A172 (cell line): ENCODE measurements around the gene AMY2B. TPM values are rescaled to one million over a fixed set of nuclear protein-coding genes. Genes with fewer than 3 reads are reported as not detected.
"Not testable (repeated sequence)": the region's sequence is repeated elsewhere in the genome, so short reads cannot be mapped to it uniquely, and the experiment has no call there.

Experiments used
- DNase-seq: peaks from one replicate; pipeline ENCODE4 v3.0.0-alpha.2; 2015; ENCODE audit warnings: low spot score
- total RNA-seq: library from RNA; depleted of rRNA; stranded (reverse); fragments of >200 nt; shearing (Covaris generic); gene quantifications from 2 replicates; pipeline ENCODE4 v1.2.3, GENCODE V29; 2014; rRNA removed

Gene AMY2B
- total RNA-seq: not detected in 2 replicates

DNA sequence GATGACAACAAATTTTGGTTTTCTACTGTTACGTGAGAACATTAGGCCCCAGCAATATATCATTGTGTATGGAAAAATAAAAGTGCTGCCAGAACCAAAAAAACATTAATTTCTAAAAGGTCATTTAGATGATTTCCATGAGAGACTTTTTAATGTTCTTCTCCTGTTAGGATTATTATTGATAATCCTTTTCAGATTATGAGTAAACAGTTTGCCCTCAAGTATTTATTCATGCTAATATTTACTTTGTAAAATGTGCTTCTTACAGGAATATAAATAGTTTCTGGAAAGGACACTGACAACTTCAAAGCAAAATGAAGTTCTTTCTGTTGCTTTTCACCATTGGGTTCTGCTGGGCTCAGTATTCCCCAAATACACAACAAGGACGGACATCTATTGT lies at the start of gene AMY2B:
AMY2B (plus strand) TSS at position 301 of the 400 bp plus-strand sequence; CDS start at position 315, 14 bp downstream.
- DNase-seq: not testable (repeated sequence)

- no peak for DNase-seq
Observed at GRCh38 chr1:103523346-103523745, 48.0 kb upstream of the AMY2B start.

DNA sequence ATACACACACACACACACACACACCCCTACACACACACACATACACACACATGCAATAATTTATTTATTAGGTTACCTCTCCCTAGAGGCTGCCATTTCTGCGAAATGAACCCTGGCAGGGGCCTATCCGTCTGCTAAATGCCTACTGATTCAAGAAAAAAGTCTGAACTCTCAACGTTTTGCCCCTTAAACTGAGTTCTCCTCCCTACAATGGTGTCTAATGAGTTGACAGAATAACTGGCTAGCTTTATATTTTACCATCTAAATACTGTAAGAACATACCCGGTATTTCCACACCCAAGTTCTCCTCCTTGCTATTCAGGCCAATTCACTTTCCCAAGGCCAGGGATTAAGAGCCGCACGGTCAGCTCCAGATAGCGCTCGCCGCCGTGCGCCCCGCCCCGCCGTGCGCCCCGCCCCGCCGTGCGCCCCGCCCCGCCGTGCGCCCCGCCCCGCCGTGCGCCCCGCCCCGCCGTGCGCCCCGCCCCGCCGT lies 46.2 kb upstream of the AMY2B start:
- peak; percentile 22 for DNase-seq

DNA sequence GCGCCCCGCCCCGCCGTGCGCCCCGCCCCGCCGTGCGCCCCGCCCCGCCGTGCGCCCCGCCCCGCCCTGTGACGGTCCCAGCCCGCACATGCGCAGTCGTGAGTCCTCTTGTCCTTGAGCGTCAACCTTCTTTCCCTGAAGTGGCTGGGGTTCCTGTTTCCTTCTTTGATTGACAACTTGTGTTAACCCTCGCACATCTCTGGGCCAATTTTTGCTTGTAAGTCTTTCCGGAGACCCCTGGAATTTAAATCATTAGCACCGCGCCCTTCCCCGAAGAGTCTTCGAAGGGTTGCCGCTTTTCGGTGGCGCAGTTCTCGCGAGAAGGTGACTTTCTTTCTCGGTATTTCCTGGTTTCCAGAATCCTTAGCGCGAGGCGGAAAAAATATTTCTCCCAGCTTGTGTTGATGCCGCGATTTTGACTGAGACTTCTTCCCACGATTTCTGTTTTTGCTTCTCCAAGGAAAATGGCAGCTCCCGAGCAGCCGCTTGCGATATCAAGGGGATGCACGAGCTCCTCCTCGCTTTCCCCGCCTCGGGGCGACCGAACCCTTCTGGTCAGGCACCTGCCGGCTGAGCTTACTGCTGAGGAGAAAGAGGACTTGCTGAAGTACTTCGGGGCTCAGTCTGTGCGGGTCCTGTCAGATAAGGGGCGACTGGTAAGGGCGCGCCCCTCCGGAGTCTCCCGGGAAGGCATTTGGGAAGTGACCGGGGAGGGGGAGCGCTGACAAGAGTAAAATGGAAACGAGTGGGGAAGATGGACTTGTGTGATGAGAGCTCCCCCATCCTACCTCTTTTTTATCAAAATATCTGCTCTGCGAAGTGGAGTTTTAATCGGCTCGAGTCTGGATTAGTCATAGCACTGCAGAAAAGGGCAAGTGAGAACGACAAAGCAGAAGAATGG lies 45.5 kb upstream of the AMY2B start, which contains the start of gene RNPC3:
RNPC3 (plus strand) TSS at position 93 of the 901 bp plus-strand sequence; CDS start at position 465, 372 bp downstream.
- peak; percentile 80 for DNase-seq

DNA sequence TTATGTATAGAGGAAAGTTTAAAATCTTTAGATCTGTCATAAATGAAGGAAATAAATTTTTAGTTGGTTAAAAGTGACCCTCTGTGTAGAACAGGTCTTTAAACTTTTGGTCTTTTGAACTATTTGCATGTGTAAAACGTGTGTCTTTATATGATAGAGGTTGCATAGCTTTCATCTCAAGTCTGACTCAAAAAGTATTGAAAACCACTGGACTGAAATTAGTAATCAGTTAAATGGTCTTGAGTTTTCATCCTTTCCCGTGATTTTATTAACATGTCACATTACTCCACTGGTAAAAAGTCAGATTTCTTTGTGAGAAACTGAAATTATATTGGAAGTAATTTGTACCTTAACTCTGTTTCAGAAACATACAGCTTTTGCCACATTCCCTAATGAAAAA lies 44.1 kb upstream of the AMY2B start:
- no peak for DNase-seq

GRCh38 chr1:103529746-103530145 lies 41.6 kb upstream of the AMY2B start:
- peak; percentile 19 for DNase-seq

- no peak for DNase-seq
Observed at GRCh38 chr1:103538226-103538625, 33.2 kb upstream of the AMY2B start.

- no peak for DNase-seq
Observed at GRCh38 chr1:103541431-103541830, 30.0 kb upstream of the AMY2B start.

- no peak for DNase-seq
Observed at GRCh38 chr1:103546496-103546895, 24.9 kb upstream of the AMY2B start.

- no peak for DNase-seq
Observed at GRCh38 chr1:103547840-103548239, 23.5 kb upstream of the AMY2B start.

- DNase-seq: no peak
Observed at GRCh38 chr1:103560427-103560826, 11.0 kb upstream of the AMY2B start.

DNA sequence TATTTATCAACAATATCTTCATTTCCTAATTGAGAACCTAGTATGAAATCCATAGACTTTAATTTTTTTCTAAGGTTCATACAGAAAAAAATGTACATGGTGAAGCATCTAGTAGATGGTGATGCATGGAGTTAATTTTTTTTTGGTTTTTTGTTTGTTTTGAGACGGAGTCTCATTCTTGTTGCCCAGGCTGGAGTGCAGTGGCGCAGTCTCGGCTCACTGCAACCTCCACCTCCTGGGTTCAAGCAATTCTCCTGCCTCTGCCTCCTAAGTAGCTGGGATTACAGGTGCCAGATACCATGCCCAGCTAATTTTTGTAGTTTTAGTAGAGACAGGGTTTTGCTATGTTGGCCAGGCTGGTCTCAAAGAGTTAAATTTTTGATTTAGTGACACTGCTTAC lies 10.3 kb upstream of the AMY2B start:
- not testable (repeated sequence) for DNase-seq

- DNase-seq: no peak
Observed at GRCh38 chr1:103561643-103562395, 9.6 kb upstream of the AMY2B start.

- no peak for DNase-seq
Observed at GRCh38 chr1:103563056-103563455, 8.3 kb upstream of the AMY2B start.

DNA sequence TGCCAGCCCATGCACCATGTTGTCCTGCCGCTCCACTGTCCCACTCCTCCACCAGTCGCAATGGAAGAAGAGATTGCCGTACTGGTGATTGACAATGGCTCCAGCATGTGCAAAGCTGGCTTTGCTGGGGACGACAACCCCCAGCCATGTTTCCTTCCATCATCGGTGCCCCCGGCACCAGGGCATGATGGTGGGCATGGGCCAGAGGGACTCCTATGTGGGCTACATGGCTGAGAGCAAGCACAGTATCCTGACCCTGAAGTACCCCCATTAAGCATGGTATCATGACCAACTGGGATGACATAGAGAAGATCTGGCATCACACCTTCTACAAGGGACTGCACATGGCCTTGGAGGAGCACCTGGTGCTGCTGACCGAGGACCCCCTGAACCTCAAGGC lies 1.9 kb upstream of the AMY2B start:
- no peak for DNase-seq

DNA sequence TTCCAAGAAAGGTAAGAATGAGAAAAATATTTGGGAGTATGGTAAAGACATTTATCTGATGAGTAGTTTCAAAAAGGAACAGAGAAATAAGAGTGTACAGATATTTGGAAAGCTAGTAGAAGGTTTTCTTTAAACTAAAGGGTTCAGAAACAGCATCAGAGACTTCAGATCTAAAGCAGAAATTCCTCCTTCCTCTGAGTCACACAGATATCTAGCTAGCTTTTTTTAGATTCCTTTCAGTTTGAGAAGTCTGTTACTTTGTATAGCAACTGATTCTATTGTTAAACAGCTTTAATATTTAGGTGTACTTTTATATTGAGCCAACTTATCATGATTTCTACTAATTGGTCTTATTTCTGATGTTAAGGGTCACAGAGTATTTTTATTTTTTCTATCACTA lies 4.7 kb downstream of the AMY2B start:
- no peak for DNase-seq

DNA sequence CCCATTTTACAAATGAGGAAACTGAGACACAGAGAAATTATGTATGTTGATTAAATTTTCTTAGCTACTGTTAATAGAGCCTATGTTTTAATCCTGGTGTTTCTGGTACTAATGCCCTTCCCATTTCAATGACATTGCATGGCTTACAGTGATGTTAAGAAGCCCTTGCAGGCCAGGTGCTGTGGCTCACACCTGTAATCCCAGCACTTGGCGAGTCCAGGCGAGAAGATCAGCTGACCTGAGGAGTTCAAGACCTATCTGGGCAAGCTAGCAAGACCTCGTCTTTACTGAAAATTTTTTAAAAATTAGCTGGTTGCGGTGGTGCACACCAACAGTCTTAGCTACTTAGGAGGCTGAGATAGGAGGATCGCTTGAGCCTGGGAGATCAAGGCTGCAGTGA lies 5.4 kb downstream of the AMY2B start:
- DNase-seq: not testable (repeated sequence)

- DNase-seq: no peak
Observed at GRCh38 chr1:103582464-103582863, 11.1 kb downstream of the AMY2B start.

- no peak for DNase-seq
Observed at GRCh38 chr1:103583887-103584286, 12.5 kb downstream of the AMY2B start.

DNA sequence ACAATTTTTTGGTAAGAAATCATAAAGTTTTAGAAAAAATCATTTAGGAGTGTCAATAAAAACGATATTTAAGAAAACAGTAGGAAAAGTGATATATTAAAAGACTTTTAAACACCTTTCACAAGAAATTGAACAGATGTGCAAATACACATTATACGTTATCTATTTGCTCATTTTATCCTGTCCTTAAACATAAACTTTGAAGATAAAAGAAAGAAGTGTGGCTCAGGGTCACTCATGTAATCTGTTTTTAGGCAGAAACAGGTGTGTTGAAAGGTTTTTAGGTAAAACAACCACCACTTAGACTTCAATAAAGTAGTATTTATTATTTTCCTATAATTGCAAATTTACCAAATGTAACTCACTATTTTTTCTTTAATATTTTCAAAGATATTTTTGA lies 13.1 kb downstream of the AMY2B start:
- no peak for DNase-seq

- DNase-seq: not testable (repeated sequence)
Observed at GRCh38 chr1:103602740-103603139, 31.4 kb downstream of the AMY2B start.

DNA sequence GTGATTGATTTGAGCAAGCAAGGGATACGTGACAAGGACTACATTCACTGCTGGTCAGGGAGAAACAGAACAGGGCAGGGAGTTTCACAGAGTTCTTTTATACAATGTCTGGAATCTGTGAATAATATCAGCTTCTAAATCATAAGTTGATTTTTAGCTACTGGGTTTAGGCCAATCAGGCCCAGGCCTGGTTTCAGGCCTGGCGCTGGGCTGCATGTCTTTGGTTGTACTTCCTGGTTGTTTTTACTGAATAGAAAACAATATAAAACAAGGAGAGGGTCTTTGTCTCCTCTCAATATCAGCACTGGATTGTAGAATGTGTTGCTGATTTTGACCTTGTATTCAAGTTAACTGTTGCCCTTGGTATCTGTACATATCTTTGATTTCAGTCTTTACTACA lies 45.0 kb downstream of the AMY2B start:
- no peak for DNase-seq
